PC-9 (cell line): Measurements from ENCODE around the gene MORN4. TPM values are rescaled to one million over a fixed set of nuclear protein-coding genes. Genes with fewer than 3 reads are reported as not detected.

Experiments used
- BruUV-seq: library from RNA; stranded (reverse); fragments of 400-500 nt; replicated peaks from 2 replicates; lab custom pipeline; 2021; lab: Mats Ljungman, UMichigan
- CTCF ChIA-PET: fragments of 300-600 bp; sonication (Branson Sonifier 250); formaldehyde crosslinking; loops from one replicate; lab custom pipeline; 2022; ENCODE audit warnings: antibody characterized with exemption; lab: Charles Lee
- POLR2A ChIA-PET: fragments of 300-600 bp; sonication (Branson Sonifier 250); formaldehyde crosslinking; loops from one replicate; lab custom pipeline; 2022; ENCODE audit warnings: antibody characterized with exemption; ENCODE audit not compliant: unreplicated experiment; lab: Charles Lee
- DNase-seq, 2 experiments: peaks; one replicate each; pipeline versions ENCODE4 v3.0.0 to v3.0.0-alpha.2; 2015 to 2022; ENCODE audit warnings: mixed read lengths in 1 of 2
- H2AFZ ChIP-seq: fragments of 200-600 bp; sonication (generic); 2 replicates; pipeline ENCODE4 v1.8.1; 2017; ENCODE audit warnings: antibody characterized with exemption
- H3F3A ChIP-seq: fragments of 200-600 bp; sonication (generic); 2 replicates; pipeline ENCODE4 v1.8.1; 2017; ENCODE audit warnings: antibody characterized with exemption, mild to moderate bottlenecking, low read depth; ENCODE audit not compliant: insufficient read depth
- H3K27ac ChIP-seq: fragments of 200-600 bp; sonication (generic); 2 replicates; pipeline ENCODE4 v1.6.1; 2016; ENCODE audit warnings: mixed run types
- H3K27me3 ChIP-seq: fragments of 200-600 bp; sonication (generic); 2 replicates; pipeline ENCODE4 v1.6.1; 2016; ENCODE audit warnings: low read depth, mixed run types; ENCODE audit not compliant: insufficient read depth
- H3K36me3 ChIP-seq: fragments of 200-600 bp; sonication (generic); 2 replicates; pipeline ENCODE4 v1.6.1; 2016; ENCODE audit warnings: low read depth, mixed run types
- H3K4me1 ChIP-seq: fragments of 200-600 bp; sonication (generic); replicated peaks from 2 replicates; pipeline ENCODE4 v1.6.1; 2016; ENCODE audit warnings: mixed run types; ENCODE audit not compliant: insufficient read depth
- H3K4me2 ChIP-seq: fragments of 200-600 bp; sonication (generic); 2 replicates; pipeline ENCODE4 v1.6.1; 2017; ENCODE audit warnings: mixed run types
- H3K4me3 ChIP-seq: fragments of 200-600 bp; sonication (generic); 2 replicates; pipeline ENCODE4 v1.6.1; 2016; ENCODE audit warnings: mixed run types
- H3K79me2 ChIP-seq: fragments of 200-600 bp; sonication (generic); 2 replicates; pipeline ENCODE4 v1.6.1; 2017; ENCODE audit warnings: low read depth, mixed run types
- H3K9me2 ChIP-seq: fragments of 200-600 bp; sonication (generic); 2 replicates; pipeline ENCODE4 v1.8.1; 2017; ENCODE audit warnings: mild to moderate bottlenecking; ENCODE audit not compliant: insufficient read depth
- H3K9me3 ChIP-seq: fragments of 200-600 bp; sonication (generic); 2 replicates; pipeline ENCODE4 v1.8.1; 2016; ENCODE audit warnings: low read depth; ENCODE audit not compliant: insufficient read depth
- H4K20me1 ChIP-seq: fragments of 200-600 bp; sonication (generic); 2 replicates; pipeline ENCODE4 v1.8.1; 2017; ENCODE audit not compliant: insufficient read depth
- CTCF ChIP-seq: fragments of 200-600 bp; sonication (generic); conservative IDR thresholded peaks from 2 replicates; pipeline ENCODE4 v1.6.1; 2017; ENCODE audit warnings: mixed run types, antibody characterized with exemption, mild to moderate bottlenecking, moderate library complexity
- EZH2 ChIP-seq: fragments of 200-600 bp; sonication (generic); IDR thresholded peaks from 2 replicates; pipeline ENCODE4 v1.8.0; 2017; ENCODE audit warnings: antibody characterized with exemption, low read depth
- intact Hi-C: fragments of 100-400 bp; cut with micrococcal nuclease; formaldehyde crosslinking; loops from one replicate; pipeline ENCODE4 v1.10.0; 2022; ENCODE audit not compliant: unreplicated experiment
- total RNA-seq: library from RNA; stranded (reverse); gene quantifications from 2 replicates; pipeline ENCODE4 v1.2.3, GENCODE V29; 2021

MORN4 gene
- total RNA-seq, 1 experiment from 2014 or later: 10.0 TPM

DNA sequence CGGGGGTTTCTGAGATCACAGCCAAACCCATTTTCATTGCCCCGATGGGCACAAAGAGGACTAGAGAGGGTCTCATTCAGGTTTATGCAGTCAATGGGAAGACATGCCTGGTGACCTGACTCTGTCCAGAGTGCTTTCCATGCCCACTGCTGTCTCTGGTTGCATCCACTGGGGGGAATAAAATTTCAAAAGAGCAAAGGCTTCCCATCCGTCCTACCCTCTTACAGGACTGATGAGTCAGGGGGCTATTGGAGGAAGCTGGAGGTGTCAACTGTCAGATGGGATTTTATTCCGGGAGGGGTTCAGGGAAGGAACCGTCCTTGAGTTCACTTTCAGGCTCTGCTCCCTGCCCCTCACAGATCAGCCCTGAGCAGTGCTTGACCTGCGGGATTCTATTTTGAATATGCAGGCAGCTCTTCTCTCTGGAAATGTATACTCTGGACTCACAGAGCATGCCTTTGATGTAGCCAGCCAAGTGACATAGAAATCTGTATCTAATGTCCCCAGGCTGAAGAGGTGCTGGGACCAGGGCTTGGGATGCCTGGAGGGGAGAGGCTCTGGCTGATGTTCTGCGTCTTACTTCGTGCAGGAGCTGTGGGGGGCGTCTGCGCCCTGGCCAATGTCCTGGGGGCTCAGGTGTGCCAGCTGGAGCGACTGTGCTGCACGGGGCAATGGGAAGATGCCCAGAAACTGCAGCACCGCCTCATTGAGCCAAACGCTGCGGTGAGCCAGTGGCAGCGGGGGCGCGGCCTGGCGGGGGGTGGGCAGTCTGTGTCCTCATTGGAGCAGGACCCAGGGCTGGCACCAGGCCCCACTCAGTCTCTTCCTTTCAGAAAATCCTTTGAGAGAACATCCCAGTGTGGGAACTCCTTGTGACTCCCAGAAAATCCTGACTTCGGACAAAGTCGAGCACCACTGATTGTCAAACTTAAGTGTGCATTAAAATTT, 31.8 kb downstream of the MORN4 start:
- Histone ChIP-seq H3K4me3 (no peak overlapping the region), H3K4me1 (peaks cover 17% of the 10 kb centered on the region), H3K9me2 (no peaks in the 10 kb centered on the region), H4K20me1 (no peaks in the 10 kb centered on the region), H3F3A (no peaks in the 10 kb centered on the region), H3K79me2 (no peaks in the 10 kb centered on the region), H3K27ac (no peak overlapping the region), H2AFZ (no peak overlapping the region), H3K27me3 (no peaks in the 10 kb centered on the region), H3K4me2 (no peak overlapping the region), H3K9me3 (no peaks in the 10 kb centered on the region), H3K36me3 (no peaks in the 10 kb centered on the region)
- TF ChIP-seq EZH2 (no peak), CTCF (no peak)
- no peak for DNase-seq
- CTCF ChIA-PET: no interaction called here
- BruUV-seq: no TSS peak
- POLR2A ChIA-PET: no interaction called here
- intact Hi-C loops: no loop called here

DNA sequence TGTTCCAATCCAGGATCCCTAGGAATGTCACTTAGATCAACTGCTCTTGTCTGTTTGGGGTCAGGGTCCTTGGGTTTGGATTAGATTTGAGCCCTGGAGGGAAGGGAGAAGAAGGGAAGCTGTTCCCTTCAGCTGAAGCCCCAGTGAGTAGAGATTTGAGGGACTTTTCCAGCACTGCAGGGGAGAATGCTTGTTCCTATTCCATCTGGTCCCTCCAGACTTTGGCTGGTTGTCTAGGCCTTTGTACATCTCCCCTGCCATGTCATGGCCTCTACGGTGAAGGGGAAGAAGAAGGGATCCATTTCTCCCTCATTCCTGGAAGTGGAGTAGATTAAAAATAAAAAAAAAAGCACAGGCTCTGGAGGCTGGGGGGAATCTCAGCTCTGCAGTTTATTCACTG, 32.7 kb downstream of the MORN4 start:
- CTCF ChIA-PET: interaction anchor here (0.6 kb wide), 1 partner anchor 9 kb away, joined by 3 read pairs; no protein-coding TSS in a partner anchor
- H3K4me2 ChIP-seq: no peak overlapping the region
- H3F3A ChIP-seq: peaks cover 8% of the 10 kb centered on the region; the same call in 1 of the 2 replicates
- H3K27ac ChIP-seq: no peak overlapping the region
- intact Hi-C loops: no loop called here
- no peaks in the 10 kb centered on the region for H3K36me3 ChIP-seq
- TF ChIP-seq CTCF: no peak
- TF ChIP-seq EZH2: no peak
- H3K9me3 ChIP-seq: no peaks in the 10 kb centered on the region
- no peaks in the 10 kb centered on the region for H3K9me2 ChIP-seq
- H2AFZ ChIP-seq: no peak overlapping the region
- H4K20me1 ChIP-seq: no peaks in the 10 kb centered on the region
- POLR2A ChIA-PET: interaction anchor here (0.7 kb wide), 1 partner anchor 1634 kb away, joined by 5 read pairs; no protein-coding TSS in a partner anchor
- no peaks in the 10 kb centered on the region for H3K79me2 ChIP-seq
- BruUV-seq: no TSS peak
- DNase-seq: no peak
- H3K4me3 ChIP-seq: no peak overlapping the region
- H3K27me3 ChIP-seq: no peaks in the 10 kb centered on the region
- H3K4me1 ChIP-seq: peaks cover 26% of the 10 kb centered on the region

DNA sequence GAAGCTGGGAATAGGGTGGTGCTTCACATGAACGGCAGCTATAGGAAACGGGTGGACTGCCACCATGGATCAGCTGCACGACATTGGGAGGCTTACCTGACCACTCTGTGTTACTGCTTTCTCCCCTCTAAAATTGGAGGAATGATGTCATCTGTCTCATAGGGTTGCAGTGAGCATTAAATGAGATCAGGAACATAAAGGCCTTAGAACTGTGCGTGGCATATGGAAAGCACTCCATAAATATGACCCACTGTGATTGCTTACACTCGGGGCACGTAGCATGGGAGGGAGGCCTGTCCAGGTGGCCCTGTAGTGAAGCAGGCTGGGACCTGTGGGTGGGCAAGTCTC, 34.1 kb downstream of the MORN4 start:
- TF ChIP-seq CTCF: no peak
- no peak for TF ChIP-seq EZH2
- no peak for DNase-seq
- no peak overlapping the region for H2AFZ ChIP-seq
- H3K4me3 ChIP-seq: no peak overlapping the region
- H3K4me1 ChIP-seq: peaks cover 28% of the 10 kb centered on the region
- BruUV-seq: no TSS peak
- no peaks in the 10 kb centered on the region for H3K27me3 ChIP-seq
- no peaks in the 10 kb centered on the region for H3K79me2 ChIP-seq
- no peak overlapping the region for H3K27ac ChIP-seq
- intact Hi-C loops: no loop called here
- H3K36me3 ChIP-seq: no peaks in the 10 kb centered on the region
- peaks cover 15% of the 10 kb centered on the region; the same call in 1 of the 2 replicates for H3F3A ChIP-seq
- no peak overlapping the region for H3K4me2 ChIP-seq
- ChIA-PET POLR2A (no interaction called here), CTCF (no interaction called here)
- no peaks in the 10 kb centered on the region for H4K20me1 ChIP-seq
- no peaks in the 10 kb centered on the region for H3K9me3 ChIP-seq
- no peaks in the 10 kb centered on the region for H3K9me2 ChIP-seq
